ENCODE data around the gene MSH5.

MSH5 gene

DNA sequence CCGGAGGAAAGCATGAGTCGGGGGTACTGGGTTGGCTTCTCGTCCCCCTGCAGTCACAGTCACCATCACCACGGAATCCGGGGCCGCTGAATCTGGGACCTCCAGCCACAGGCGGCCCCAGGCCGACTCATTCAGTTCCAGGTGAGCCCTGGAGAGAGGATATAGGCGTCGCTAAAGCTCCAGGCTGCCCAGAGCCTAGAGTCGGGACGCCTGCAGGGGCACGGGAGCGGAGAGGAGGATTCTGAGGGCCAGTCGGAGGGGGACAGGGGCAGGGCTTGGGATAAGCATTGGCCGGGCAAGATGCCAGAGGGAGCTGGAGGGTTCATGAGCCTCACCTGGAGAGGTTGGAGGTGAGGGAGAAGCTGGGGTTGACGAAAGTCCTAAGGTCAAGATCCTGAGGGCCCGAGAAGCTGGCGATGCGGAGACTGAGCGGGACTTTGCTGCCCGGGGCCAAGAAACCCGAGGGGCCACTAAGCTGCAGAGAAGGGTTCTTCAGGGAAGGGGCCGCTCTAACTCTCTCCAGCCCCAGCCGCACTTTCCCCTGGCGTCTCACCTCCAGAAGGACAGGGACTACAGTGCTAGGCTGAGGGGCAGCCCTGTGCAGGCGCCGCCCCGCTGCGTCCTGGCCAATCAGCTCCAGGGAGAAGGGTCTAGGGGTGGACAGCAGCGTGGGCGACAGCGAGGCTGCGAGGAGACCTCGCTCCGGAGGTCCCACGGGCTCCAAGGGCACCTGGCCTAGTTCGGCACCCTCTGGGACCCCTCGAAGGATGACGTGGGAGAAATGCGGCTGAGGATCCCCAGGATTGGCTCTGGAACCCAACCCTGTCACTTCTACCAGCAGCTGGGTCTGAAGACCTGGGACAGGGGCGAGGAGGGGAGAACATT is 26.3 kb downstream of the MSH5 start:
- H3K4me3 ChIP-seq (ENCODE audit: low read depth in 1 of 5, low read length in 5 of 5) = peak overlapping the region; percentile 31 to 58 (median 40)
- H3K36me3 ChIP-seq (ENCODE audit: control insufficient read depth in 5 of 5, insufficient read depth in 5 of 5, low read length in 5 of 5) = peaks cover 0 to 10% (median 3%) of the 10 kb centered on the region in 5 donors
- H3K27ac ChIP-seq (ENCODE audit: low read depth, low read length) = no peak overlapping the region
- H3K9ac ChIP-seq (ENCODE audit: low read length in 5 of 5) = peak overlapping the region in 2 of 5 donors; percentile 47 to 52
- no peaks in the 10 kb centered on the region for H3K9me3 ChIP-seq (ENCODE audit: control insufficient read depth in 5 of 5, low read length in 5 of 5)
- H3K27me3 ChIP-seq (ENCODE audit: control insufficient read depth in 5 of 5, insufficient read depth in 4 of 5, low read length in 5 of 5) = no peaks in the 10 kb centered on the region
- H3K4me1 ChIP-seq (ENCODE audit: control insufficient read depth in 5 of 5, insufficient read depth in 5 of 5, low read length in 5 of 5) = peaks cover 4 to 33% (median 15%) of the 10 kb centered on the region in 5 donors

DNA sequence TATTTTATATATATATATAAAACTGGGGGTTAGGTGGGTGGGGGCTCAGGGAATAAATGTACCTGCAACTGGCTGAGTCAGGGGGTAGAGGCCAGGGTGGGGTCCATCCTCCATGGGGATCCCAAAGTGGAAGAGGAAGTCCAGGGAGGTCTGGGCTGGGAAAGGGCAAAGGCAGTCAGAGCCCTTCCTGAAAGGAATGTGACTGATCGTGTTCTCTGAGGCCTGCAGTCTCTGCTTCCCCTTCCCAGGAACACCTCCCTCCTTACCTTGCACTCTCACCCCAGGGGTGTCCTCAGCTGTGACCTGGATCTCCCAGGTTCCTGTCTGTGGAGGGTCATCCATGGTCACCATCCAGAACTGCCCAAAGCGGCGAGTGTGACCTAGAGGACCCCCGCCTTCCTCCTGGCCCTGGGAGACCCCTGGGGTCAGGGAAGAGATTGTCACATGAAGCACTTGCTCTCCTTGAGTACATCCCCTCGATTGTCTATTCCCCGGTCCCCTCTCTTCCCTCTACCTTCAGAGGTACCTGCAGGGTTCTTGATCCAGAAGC is 27.4 kb downstream of the MSH5 start:
- Histone ChIP-seq H3K4me3 (ENCODE audit: low read depth in 1 of 5, low read length in 5 of 5) (no peak overlapping the region), H3K27ac (ENCODE audit: low read depth, low read length) (no peak overlapping the region), H3K27me3 (ENCODE audit: control insufficient read depth in 5 of 5, insufficient read depth in 4 of 5, low read length in 5 of 5) (no peaks in the 10 kb centered on the region), H3K36me3 (ENCODE audit: control insufficient read depth in 5 of 5, insufficient read depth in 5 of 5, low read length in 5 of 5) (peaks cover 0 to under 1% (median 0%) of the 10 kb centered on the region in 5 donors), H3K4me1 (ENCODE audit: control insufficient read depth in 5 of 5, insufficient read depth in 5 of 5, low read length in 5 of 5) (peaks cover 4 to 33% (median 15%) of the 10 kb centered on the region in 5 donors), H3K9me3 (ENCODE audit: control insufficient read depth in 5 of 5, low read length in 5 of 5) (no peaks in the 10 kb centered on the region), H3K9ac (ENCODE audit: low read length in 5 of 5) (no peak overlapping the region)

DNA sequence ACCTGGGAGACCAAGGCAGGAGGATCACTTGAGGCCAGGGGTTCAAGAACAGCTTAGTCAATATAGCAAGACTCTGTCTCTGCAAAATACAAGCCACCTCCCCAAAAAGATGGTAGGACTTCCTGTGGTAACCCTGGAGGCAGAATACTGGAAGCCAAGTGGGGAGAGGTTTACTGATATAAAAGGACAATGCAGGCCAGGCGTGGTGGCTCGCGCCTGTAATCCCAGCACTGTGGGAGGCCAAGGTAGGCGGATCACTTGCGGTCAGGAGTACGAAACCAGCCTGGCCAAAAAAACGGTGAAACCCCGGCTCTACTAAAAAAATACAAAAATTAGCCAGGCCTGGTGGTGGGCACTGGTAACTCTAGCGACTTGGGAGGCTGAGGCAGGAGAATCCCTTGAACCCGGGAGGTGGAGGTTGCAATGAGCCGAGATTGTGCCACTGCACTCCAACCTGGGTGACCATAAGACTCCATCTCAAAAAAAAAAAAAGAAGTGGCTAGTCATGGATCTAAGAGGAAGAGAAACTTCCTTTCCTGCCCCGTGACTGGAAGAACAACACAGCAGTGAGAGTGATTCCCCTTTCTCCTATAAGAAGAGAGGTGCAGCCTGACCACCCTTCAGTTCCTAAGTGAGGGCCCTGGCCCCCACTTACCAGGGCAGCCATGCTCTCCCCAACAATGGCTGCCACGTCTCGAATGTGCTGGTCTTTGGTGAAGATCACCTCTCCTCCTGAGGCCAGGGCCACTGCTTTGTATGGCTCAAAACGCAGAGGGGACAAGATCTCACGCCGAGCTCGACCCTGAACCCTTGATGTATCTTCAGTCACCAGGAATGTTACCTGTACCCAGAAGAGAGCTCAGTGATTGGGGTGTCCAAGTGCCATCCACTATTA is 28.8 kb downstream of the MSH5 start:
- Histone ChIP-seq H3K27me3 (ENCODE audit: control insufficient read depth in 5 of 5, insufficient read depth in 4 of 5, low read length in 5 of 5) (no peaks in the 10 kb centered on the region), H3K27ac (ENCODE audit: low read depth, low read length) (no peak overlapping the region), H3K9me3 (ENCODE audit: control insufficient read depth in 5 of 5, low read length in 5 of 5) (no peaks in the 10 kb centered on the region), H3K9ac (ENCODE audit: low read length in 5 of 5) (no peak overlapping the region), H3K4me3 (ENCODE audit: low read depth in 1 of 5, low read length in 5 of 5) (no peak overlapping the region), H3K36me3 (ENCODE audit: control insufficient read depth in 5 of 5, insufficient read depth in 5 of 5, low read length in 5 of 5) (no peaks in the 10 kb centered on the region), H3K4me1 (ENCODE audit: control insufficient read depth in 5 of 5, insufficient read depth in 5 of 5, low read length in 5 of 5) (peaks cover 2 to 30% (median 15%) of the 10 kb centered on the region in 5 donors)

DNA sequence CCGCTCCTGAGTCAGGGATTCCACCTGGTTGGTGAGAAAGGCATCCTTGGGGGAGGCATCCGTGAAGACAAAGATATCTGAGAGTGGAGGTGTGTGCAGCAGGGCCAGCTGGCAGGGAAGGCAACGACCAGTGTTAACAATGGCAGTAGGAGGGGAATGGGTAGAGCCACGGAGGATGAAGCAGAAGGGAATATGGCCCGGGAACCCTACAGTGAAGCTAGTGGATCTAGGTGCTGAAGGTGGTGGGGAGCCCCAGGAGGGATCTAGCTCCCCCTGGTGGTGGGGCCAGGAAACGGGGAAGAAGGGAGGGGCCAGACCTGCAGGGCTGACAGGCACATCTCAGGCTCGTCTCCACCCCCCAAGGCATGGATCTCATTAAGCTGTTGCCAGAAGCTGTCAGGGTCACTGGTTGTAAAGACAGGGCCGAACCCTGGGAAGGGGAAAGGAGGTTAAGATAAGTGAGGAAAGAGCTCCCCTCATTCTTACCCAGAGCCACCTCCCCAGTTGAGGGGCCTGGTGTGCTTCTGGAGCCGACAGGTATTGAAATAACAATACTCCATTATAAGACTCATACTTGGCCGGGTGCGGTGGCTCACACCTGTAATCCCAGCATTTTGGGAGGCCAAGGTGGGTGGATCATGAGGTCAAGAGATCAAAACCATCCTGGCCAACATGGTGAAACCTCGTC is 30.0 kb downstream of the MSH5 start:
- Histone ChIP-seq H3K36me3 (ENCODE audit: control insufficient read depth in 5 of 5, insufficient read depth in 5 of 5, low read length in 5 of 5) (no peaks in the 10 kb centered on the region), H3K4me1 (ENCODE audit: control insufficient read depth in 5 of 5, insufficient read depth in 5 of 5, low read length in 5 of 5) (peaks cover 2 to 30% (median 15%) of the 10 kb centered on the region in 5 donors), H3K9ac (ENCODE audit: low read length in 5 of 5) (no peak overlapping the region), H3K4me3 (ENCODE audit: low read depth in 1 of 5, low read length in 5 of 5) (no peak overlapping the region), H3K27ac (ENCODE audit: low read depth, low read length) (no peak overlapping the region), H3K27me3 (ENCODE audit: control insufficient read depth in 5 of 5, insufficient read depth in 4 of 5, low read length in 5 of 5) (no peaks in the 10 kb centered on the region), H3K9me3 (ENCODE audit: control insufficient read depth in 5 of 5, low read length in 5 of 5) (no peaks in the 10 kb centered on the region)

DNA sequence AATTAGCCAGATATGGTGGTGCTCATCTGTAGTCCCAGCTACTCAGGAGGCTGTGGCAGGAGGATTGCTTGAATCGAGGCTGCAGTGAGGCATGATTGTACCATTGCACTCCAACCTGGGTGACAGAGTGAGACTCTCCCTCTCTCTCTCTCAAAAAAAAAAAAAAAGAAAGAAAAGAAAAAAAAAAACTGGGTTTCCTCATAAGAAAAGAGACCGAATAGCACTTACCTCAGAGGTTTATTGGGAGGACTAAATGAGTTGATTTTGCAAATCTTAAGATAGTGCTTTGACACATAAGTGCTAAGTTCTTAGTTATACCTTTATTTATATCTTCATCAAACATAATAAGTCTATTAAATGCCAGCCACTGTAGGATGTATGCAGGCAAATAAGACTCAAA is 31.1 kb downstream of the MSH5 start:
- Histone ChIP-seq H3K4me1 (ENCODE audit: control insufficient read depth in 5 of 5, insufficient read depth in 5 of 5, low read length in 5 of 5) (peaks cover 2 to 30% (median 14%) of the 10 kb centered on the region in 5 donors), H3K27ac (ENCODE audit: low read depth, low read length) (no peak overlapping the region), H3K9ac (ENCODE audit: low read length in 5 of 5) (no peak overlapping the region), H3K36me3 (ENCODE audit: control insufficient read depth in 5 of 5, insufficient read depth in 5 of 5, low read length in 5 of 5) (no peaks in the 10 kb centered on the region), H3K27me3 (ENCODE audit: control insufficient read depth in 5 of 5, insufficient read depth in 4 of 5, low read length in 5 of 5) (no peaks in the 10 kb centered on the region), H3K9me3 (ENCODE audit: control insufficient read depth in 5 of 5, low read length in 5 of 5) (no peaks in the 10 kb centered on the region), H3K4me3 (ENCODE audit: low read depth in 1 of 5, low read length in 5 of 5) (no peak overlapping the region)

DNA sequence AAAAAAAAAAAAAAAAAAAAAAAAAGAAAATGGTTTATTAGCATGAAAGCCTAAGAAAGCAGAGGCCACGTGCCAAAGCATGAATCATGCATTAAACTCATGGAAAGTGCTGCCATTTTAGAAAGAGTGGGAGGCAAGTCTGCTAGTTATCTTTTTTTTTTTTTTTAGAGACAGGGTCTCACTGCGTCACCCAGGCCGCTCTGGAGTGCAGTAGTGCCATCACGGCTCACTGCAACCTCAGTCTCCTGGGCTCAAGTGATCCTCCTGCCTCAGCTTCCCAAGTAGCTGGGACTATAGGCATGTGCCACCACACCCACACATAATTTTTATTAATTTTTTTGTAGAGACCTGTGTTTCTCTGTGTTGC is 32.2 kb downstream of the MSH5 start:
- no peaks in the 10 kb centered on the region for H3K36me3 ChIP-seq (ENCODE audit: control insufficient read depth in 5 of 5, insufficient read depth in 5 of 5, low read length in 5 of 5)
- no peak overlapping the region for H3K4me3 ChIP-seq (ENCODE audit: low read depth in 1 of 5, low read length in 5 of 5)
- H3K9me3 ChIP-seq (ENCODE audit: control insufficient read depth in 5 of 5, low read length in 5 of 5) = no peaks in the 10 kb centered on the region
- no peaks in the 10 kb centered on the region for H3K27me3 ChIP-seq (ENCODE audit: control insufficient read depth in 5 of 5, insufficient read depth in 4 of 5, low read length in 5 of 5)
- peaks cover 0 to 27% (median 10%) of the 10 kb centered on the region in 5 donors for H3K4me1 ChIP-seq (ENCODE audit: control insufficient read depth in 5 of 5, insufficient read depth in 5 of 5, low read length in 5 of 5)
- no peak overlapping the region for H3K27ac ChIP-seq (ENCODE audit: low read depth, low read length)
- H3K9ac ChIP-seq (ENCODE audit: low read length in 5 of 5) = no peak overlapping the region

DNA sequence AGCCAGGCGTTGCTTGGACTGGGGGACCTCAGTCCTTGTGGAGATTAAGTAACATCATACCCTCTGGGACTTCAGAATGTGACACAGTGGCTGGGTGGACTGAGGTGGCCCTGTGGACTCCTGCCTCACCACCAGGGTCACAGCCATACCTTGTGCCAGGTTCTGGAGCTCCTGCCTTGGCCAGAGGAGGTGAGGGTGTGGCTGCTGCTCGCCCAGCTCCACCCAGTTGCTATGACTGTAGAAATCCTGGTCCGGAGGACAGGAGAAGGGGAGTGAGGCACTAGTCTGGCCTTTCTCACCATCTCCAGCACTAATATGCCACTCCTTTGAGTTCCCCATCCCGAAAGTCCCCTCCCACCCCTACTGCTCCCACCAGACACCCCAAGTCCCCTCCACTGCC is 35.4 kb downstream of the MSH5 start:
- no peaks in the 10 kb centered on the region for H3K27me3 ChIP-seq (ENCODE audit: control insufficient read depth in 5 of 5, insufficient read depth in 4 of 5, low read length in 5 of 5)
- peaks cover 0 to 27% (median 22%) of the 10 kb centered on the region in 5 donors for H3K36me3 ChIP-seq (ENCODE audit: control insufficient read depth in 5 of 5, insufficient read depth in 5 of 5, low read length in 5 of 5)
- H3K4me3 ChIP-seq (ENCODE audit: low read depth in 1 of 5, low read length in 5 of 5) = no peak overlapping the region
- H3K9me3 ChIP-seq (ENCODE audit: control insufficient read depth in 5 of 5, low read length in 5 of 5) = no peaks in the 10 kb centered on the region
- H3K4me1 ChIP-seq (ENCODE audit: control insufficient read depth in 5 of 5, insufficient read depth in 5 of 5, low read length in 5 of 5) = peaks cover 0 to 14% (median 8%) of the 10 kb centered on the region in 5 donors
- no peak overlapping the region for H3K9ac ChIP-seq (ENCODE audit: low read length in 5 of 5)
- no peak overlapping the region for H3K27ac ChIP-seq (ENCODE audit: low read depth, low read length)

DNA sequence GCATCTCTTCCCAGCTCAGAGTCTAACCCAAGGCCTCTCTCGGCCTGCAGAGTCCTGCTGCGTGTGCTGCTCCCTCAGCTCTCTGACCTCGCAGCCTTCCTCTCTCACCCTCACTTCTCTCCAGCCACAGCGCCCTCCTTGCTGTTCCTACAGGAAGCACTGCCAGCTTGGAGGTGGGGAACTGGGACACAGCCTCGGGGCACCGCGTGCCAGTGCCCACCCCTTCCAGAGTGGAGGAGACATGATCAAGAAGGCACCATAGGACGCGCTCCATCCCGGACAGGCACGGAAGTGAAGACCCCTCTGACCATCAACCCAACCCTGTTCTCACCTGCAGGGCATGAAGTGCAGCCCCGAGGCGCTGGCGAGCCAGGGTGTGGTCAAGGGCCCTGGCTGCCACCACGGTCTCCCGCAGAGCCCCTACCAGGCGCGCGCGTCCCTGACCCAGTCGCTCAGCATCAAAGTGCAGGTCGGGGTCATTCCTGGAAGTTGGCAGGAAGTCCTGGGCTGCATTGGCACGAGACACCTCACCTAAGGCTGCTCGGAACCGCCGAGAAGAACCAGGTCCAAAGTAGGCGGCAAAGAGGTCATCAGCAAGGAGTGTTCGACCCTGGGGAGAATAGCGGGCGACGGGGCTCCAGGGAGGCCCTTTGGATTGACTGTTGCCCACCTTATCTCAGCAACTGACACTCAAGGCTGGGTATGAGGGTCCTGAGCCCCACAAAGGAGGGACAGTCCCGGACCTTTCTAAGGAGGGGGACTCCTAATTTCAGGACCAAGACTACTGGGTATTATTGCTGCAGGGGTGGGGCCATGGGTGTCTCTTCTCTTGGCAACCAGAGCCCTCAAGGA is 36.1 kb downstream of the MSH5 start:
- Histone ChIP-seq H3K27ac (ENCODE audit: low read depth, low read length) (no peak overlapping the region), H3K9ac (ENCODE audit: low read length in 5 of 5) (no peak overlapping the region), H3K4me3 (ENCODE audit: low read depth in 1 of 5, low read length in 5 of 5) (no peak overlapping the region), H3K4me1 (ENCODE audit: control insufficient read depth in 5 of 5, insufficient read depth in 5 of 5, low read length in 5 of 5) (peaks cover 0 to 14% (median 8%) of the 10 kb centered on the region in 5 donors), H3K27me3 (ENCODE audit: control insufficient read depth in 5 of 5, insufficient read depth in 4 of 5, low read length in 5 of 5) (no peaks in the 10 kb centered on the region), H3K36me3 (ENCODE audit: control insufficient read depth in 5 of 5, insufficient read depth in 5 of 5, low read length in 5 of 5) (peaks cover 0 to 33% (median 29%) of the 10 kb centered on the region in 5 donors), H3K9me3 (ENCODE audit: control insufficient read depth in 5 of 5, low read length in 5 of 5) (no peaks in the 10 kb centered on the region)

DNA sequence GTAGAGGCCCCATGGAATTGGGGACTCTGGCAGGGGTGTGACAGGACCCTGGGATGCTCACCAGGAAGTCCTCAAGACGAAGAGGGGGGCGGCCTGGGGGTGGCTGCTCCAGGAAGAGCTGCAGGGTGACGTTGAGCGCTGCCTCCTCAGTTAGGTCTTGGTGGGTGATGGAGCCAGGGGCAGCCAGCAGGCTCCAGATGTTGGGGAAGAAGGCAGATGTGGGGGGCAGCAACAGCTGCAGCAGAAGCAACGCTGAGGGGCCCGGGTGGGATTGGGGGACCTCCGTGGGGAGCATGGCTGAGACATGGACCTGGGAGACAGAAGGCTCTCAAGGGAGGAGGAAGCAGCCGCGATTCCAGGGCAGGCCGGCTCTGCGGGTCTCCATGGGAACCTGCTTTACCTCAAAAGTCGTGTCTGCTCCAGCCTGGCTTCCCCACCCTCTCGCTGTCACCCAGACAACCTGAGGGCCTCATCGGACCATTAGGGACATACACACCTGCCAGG is 36.7 kb downstream of the MSH5 start:
- H3K36me3 ChIP-seq (ENCODE audit: control insufficient read depth in 5 of 5, insufficient read depth in 5 of 5, low read length in 5 of 5) = peaks cover 0 to 40% (median 36%) of the 10 kb centered on the region in 5 donors
- no peaks in the 10 kb centered on the region for H3K9me3 ChIP-seq (ENCODE audit: control insufficient read depth in 5 of 5, low read length in 5 of 5)
- H3K27me3 ChIP-seq (ENCODE audit: control insufficient read depth in 5 of 5, insufficient read depth in 4 of 5, low read length in 5 of 5) = no peaks in the 10 kb centered on the region
- H3K9ac ChIP-seq (ENCODE audit: low read length in 5 of 5) = no peak overlapping the region
- peak overlapping the region in 1 of 5 donors; percentile 3 for H3K4me3 ChIP-seq (ENCODE audit: low read depth in 1 of 5, low read length in 5 of 5)
- H3K4me1 ChIP-seq (ENCODE audit: control insufficient read depth in 5 of 5, insufficient read depth in 5 of 5, low read length in 5 of 5) = peaks cover 0 to 14% (median 8%) of the 10 kb centered on the region in 5 donors
- no peak overlapping the region for H3K27ac ChIP-seq (ENCODE audit: low read depth, low read length)
